Measurements from ENCODE around the gene TRAF3IP1. TPM values are rescaled to one million over a fixed set of nuclear protein-coding genes. Genes with fewer than 3 reads are reported as not detected.
A peak's percentile ranks its signal among the peaks of the same experiment; 100 is the strongest.
"Not testable (repeated sequence)": the region's sequence is repeated elsewhere in the genome, so short reads cannot be mapped to it uniquely, and the experiment has no call there.

Gene TRAF3IP1
- total RNA-seq, 2 donors from 2014 or later = 16.2 to 18.5 TPM

GRCh38 chr2:238398577-238398976 is 78.3 kb downstream of the TRAF3IP1 start:
- Histone ChIP-seq H3K27me3 (no peaks in the 10 kb centered on the region), H3K9me3 (no peaks in the 10 kb centered on the region), H3K36me3 (no peaks in the 10 kb centered on the region), H3K4me1 (no peaks in the 10 kb centered on the region), H3K27ac (no peak overlapping the region), H3K4me3 (no peak overlapping the region), H3K9ac (ENCODE audit: low read depth in 2 of 2, low read length in 2 of 2) (no peak overlapping the region)
- intact Hi-C loops (cut with DNase I) = no loop called here
- no peak for DNase-seq
- no peak for TF ChIP-seq CTCF (IDR thresholded peaks at IDR 0.05)

- intact Hi-C loops (cut with DNase I) = no loop called here
- no peaks in the 10 kb centered on the region for H3K36me3 ChIP-seq
Observed at GRCh38 chr2:238399094-238399493, 78.8 kb downstream of the TRAF3IP1 start.

GRCh38 chr2:238401551-238401950 is 81.2 kb downstream of the TRAF3IP1 start:
- Histone ChIP-seq H3K4me1 (no peaks in the 10 kb centered on the region), H3K4me3 (no peak overlapping the region), H3K27me3 (no peaks in the 10 kb centered on the region), H3K9me3 (no peaks in the 10 kb centered on the region), H3K27ac (no peak overlapping the region), H3K9ac (ENCODE audit: low read depth in 2 of 2, low read length in 2 of 2) (no peak overlapping the region), H3K36me3 (no peaks in the 10 kb centered on the region)
- DNase-seq = peak; percentile 74
- TF ChIP-seq CTCF (IDR thresholded peaks at IDR 0.05) = no peak
- intact Hi-C loops (cut with DNase I) = no loop called here

More at GRCh38 chr2:238399094-238399493, 78.8 kb downstream of the TRAF3IP1 start:
- Histone ChIP-seq H3K4me3 (no peak overlapping the region), H3K27me3 (no peaks in the 10 kb centered on the region), H3K27ac (no peak overlapping the region), H3K9ac (ENCODE audit: low read depth in 2 of 2, low read length in 2 of 2) (no peak overlapping the region), H3K9me3 (no peaks in the 10 kb centered on the region), H3K4me1 (no peaks in the 10 kb centered on the region)
- TF ChIP-seq CTCF (IDR thresholded peaks at IDR 0.05) = no peak
- DNase-seq = no peak

- H3K27ac ChIP-seq = no peak overlapping the region
- no peaks in the 10 kb centered on the region for H3K27me3 ChIP-seq
- no peaks in the 10 kb centered on the region for H3K9me3 ChIP-seq
- intact Hi-C loops (cut with DNase I) = no loop called here
- no peak for TF ChIP-seq CTCF (IDR thresholded peaks at IDR 0.05)
- no peak overlapping the region for H3K9ac ChIP-seq (ENCODE audit: low read depth in 2 of 2, low read length in 2 of 2)
- no peaks in the 10 kb centered on the region for H3K4me1 ChIP-seq
- H3K4me3 ChIP-seq = no peak overlapping the region
- no peak for DNase-seq
- no peaks in the 10 kb centered on the region for H3K36me3 ChIP-seq
Observed at GRCh38 chr2:238403632-238404405, 83.5 kb downstream of the TRAF3IP1 start.

- no peak for DNase-seq
- no peak overlapping the region for H3K27ac ChIP-seq
Observed at GRCh38 chr2:238404406-238405216, 84.3 kb downstream of the TRAF3IP1 start.

GRCh38 chr2:238405217-238405555 is 84.9 kb downstream of the TRAF3IP1 start:
- H3K27me3 ChIP-seq; H3K9ac ChIP-seq (ENCODE audit: low read depth in 2 of 2, low read length in 2 of 2); H3K9me3 ChIP-seq; DNase-seq; intact Hi-C loops (cut with DNase I); H3K4me1 ChIP-seq; H3K27ac ChIP-seq; H3K4me3 ChIP-seq; H3K36me3 ChIP-seq: not testable (repeated sequence)

More at GRCh38 chr2:238404406-238405216, 84.3 kb downstream of the TRAF3IP1 start:
- Histone ChIP-seq H3K9ac (ENCODE audit: low read depth in 2 of 2, low read length in 2 of 2) (no peak overlapping the region), H3K4me3 (no peak overlapping the region), H3K27me3 (no peaks in the 10 kb centered on the region), H3K4me1 (no peaks in the 10 kb centered on the region), H3K36me3 (no peaks in the 10 kb centered on the region), H3K9me3 (no peaks in the 10 kb centered on the region)
- intact Hi-C loops (cut with DNase I) = no loop called here
- TF ChIP-seq CTCF (IDR thresholded peaks at IDR 0.05) = no peak

Measured in colonic mucosa (tissue), 4 donors.